ENCODE data around the gene ANXA2R.

ANXA2R gene

DNA sequence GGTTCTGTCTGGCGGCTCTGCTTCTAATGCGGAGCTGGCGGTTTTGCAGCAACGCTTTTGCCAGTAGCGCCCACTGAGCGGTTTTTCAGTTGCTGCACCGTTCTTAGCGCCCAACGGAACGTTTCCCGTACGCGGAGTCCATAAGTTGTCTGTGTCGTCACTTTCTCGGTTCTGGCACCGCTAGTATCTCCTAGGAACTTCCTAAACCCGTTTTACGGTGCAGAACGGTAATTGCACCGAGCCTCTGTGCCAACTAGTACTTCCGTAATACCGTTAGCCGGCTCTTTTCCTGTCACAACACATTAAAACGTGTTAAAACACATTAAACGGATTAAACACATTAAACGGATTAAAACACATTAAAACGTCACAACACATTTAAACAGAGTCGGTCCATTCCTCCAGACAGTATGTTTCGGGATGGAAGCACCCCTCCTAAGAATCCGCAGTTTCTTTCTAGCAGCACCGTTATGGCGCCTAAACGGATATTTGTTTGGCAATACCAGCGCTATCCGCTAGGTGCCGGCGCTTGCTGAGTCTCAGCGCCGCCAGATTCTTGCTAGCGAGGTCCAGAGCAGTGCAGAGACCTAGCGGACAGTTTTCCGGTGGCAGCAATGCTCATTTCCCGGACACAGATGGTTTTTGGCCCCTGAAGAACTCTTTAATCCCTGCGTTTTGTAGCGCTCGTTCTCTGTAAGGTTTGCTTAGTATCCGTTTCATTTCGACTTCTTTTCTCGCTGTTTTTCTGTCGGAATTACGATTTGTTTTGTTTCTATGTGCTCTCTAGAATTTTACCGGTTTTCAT lies 45.4 kb downstream of the ANXA2R start:
- peaks cover 6% of the 10 kb centered on the region for H3K79me1 ChIP-seq (replicated peaks; ENCODE audit: low read length, poor library complexity, severe bottlenecking)
- H3K4me3 ChIP-seq (ENCODE audit: insufficient read depth in 1 of 2, low read depth in 1 of 2, low read length in 2 of 2) = peak overlapping the region; percentile 52 to 86
- peak overlapping the region; percentile 58 for H3K4me2 ChIP-seq (ENCODE audit: low read length, poor library complexity, severe bottlenecking)
- no peak overlapping the region for H4K8ac ChIP-seq (ENCODE audit: low read length)
- H3K4me1 ChIP-seq (ENCODE audit: control insufficient read depth, insufficient read depth, low read depth, low read length) = peaks cover 10% of the 10 kb centered on the region
- H3K4ac ChIP-seq (ENCODE audit: low read depth in 1 of 2, low read length in 2 of 2) = peak overlapping the region in 1 of 2 experiments; percentile 37
- H3K36me3 ChIP-seq (ENCODE audit: control insufficient read depth in 1 of 2, insufficient read depth in 2 of 2, low read depth in 1 of 2, low read length in 2 of 2) = peaks cover 0 to 10% of the 10 kb centered on the region in 2 experiments
- no peak overlapping the region for H2AK5ac ChIP-seq (ENCODE audit: low read length, severe bottlenecking)
- no peak overlapping the region for H2BK120ac ChIP-seq (ENCODE audit: low read depth, low read length)
- peak; percentile 81 for DNase-seq
- H2BK5ac ChIP-seq (ENCODE audit: low read depth, low read length, poor library complexity, severe bottlenecking) = no peak overlapping the region
- H2BK12ac ChIP-seq (ENCODE audit: low read length in 2 of 2) = peak overlapping the region in 1 of 2 experiments; percentile 39
- peak overlapping the region; percentile 88 for H3K27ac ChIP-seq (ENCODE audit: low read length, poor library complexity, severe bottlenecking)
- H3K14ac ChIP-seq (ENCODE audit: low read length in 2 of 2) = no peak overlapping the region
- peak overlapping the region; percentile 98 for H3K9ac ChIP-seq (ENCODE audit: low read length)
- no peak overlapping the region for H3K23ac ChIP-seq (ENCODE audit: low read length in 2 of 2)
- H3K18ac ChIP-seq (ENCODE audit: low read depth in 1 of 2, low read length in 2 of 2) = peak overlapping the region in 1 of 2 experiments; percentile 66
- H3K27me3 ChIP-seq (ENCODE audit: control insufficient read depth in 1 of 2, insufficient read depth in 1 of 2, low read length in 2 of 2) = no peaks in the 10 kb centered on the region
- peaks cover 5% of the 10 kb centered on the region for H3K9me3 ChIP-seq (ENCODE audit: control insufficient read depth, low read length)
- 64% methylated on average over 52 of the region's 52 CpGs for WGBS
- H2AFZ ChIP-seq (ENCODE audit: low read depth, low read length) = no peak overlapping the region
- no peak overlapping the region for H4K91ac ChIP-seq (ENCODE audit: low read length)
- peak overlapping the region; percentile 60 for H2BK15ac ChIP-seq (ENCODE audit: low read depth, poor library complexity, severe bottlenecking)

DNA sequence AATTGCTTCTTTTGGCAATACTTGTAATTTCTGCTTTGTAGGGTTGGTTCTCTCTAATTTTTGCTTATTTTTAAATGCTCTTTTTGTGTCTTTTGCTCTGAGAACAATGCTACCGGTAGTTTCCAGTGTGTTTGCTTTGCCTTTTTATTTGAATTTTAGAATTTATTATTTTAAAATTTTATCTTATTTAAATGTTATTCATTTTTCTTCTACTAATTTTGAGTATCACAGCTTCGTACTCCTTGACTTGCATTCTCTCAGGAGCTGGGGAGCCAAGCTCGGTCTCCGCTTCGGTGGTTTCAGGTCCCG lies 45.9 kb downstream of the ANXA2R start:
- no peak overlapping the region for H2AFZ ChIP-seq (ENCODE audit: low read depth, low read length)
- peak overlapping the region; percentile 60 for H2BK15ac ChIP-seq (ENCODE audit: low read depth, poor library complexity, severe bottlenecking)
- peaks cover 0 to 10% of the 10 kb centered on the region in 2 experiments for H3K36me3 ChIP-seq (ENCODE audit: control insufficient read depth in 1 of 2, insufficient read depth in 2 of 2, low read depth in 1 of 2, low read length in 2 of 2)
- peaks cover 6% of the 10 kb centered on the region for H3K79me1 ChIP-seq (replicated peaks; ENCODE audit: low read length, poor library complexity, severe bottlenecking)
- no peak overlapping the region for H4K91ac ChIP-seq (ENCODE audit: low read length)
- H2AK5ac ChIP-seq (ENCODE audit: low read length, severe bottlenecking) = no peak overlapping the region
- H2BK120ac ChIP-seq (ENCODE audit: low read depth, low read length) = no peak overlapping the region
- no peak overlapping the region for H3K18ac ChIP-seq (ENCODE audit: low read depth in 1 of 2, low read length in 2 of 2)
- no peak for DNase-seq
- peaks cover 5% of the 10 kb centered on the region for H3K9me3 ChIP-seq (ENCODE audit: control insufficient read depth, low read length)
- H3K4me1 ChIP-seq (ENCODE audit: control insufficient read depth, insufficient read depth, low read depth, low read length) = peaks cover 10% of the 10 kb centered on the region
- H3K27ac ChIP-seq (ENCODE audit: low read length, poor library complexity, severe bottlenecking) = peak overlapping the region; percentile 88
- peak overlapping the region; percentile 98 for H3K9ac ChIP-seq (ENCODE audit: low read length)
- WGBS = 72% methylated on average over 5 of the region's 6 CpGs
- H2BK12ac ChIP-seq (ENCODE audit: low read length in 2 of 2) = no peak overlapping the region
- H3K27me3 ChIP-seq (ENCODE audit: control insufficient read depth in 1 of 2, insufficient read depth in 1 of 2, low read length in 2 of 2) = no peaks in the 10 kb centered on the region
- H3K23ac ChIP-seq (ENCODE audit: low read length in 2 of 2) = no peak overlapping the region
- H2BK5ac ChIP-seq (ENCODE audit: low read depth, low read length, poor library complexity, severe bottlenecking) = no peak overlapping the region
- H3K14ac ChIP-seq (ENCODE audit: low read length in 2 of 2) = no peak overlapping the region
- H4K8ac ChIP-seq (ENCODE audit: low read length) = no peak overlapping the region
- H3K4me2 ChIP-seq (ENCODE audit: low read length, poor library complexity, severe bottlenecking) = peak overlapping the region; percentile 58
- H3K4ac ChIP-seq (ENCODE audit: low read depth in 1 of 2, low read length in 2 of 2) = peak overlapping the region in 1 of 2 experiments; percentile 37
- H3K4me3 ChIP-seq (ENCODE audit: insufficient read depth in 1 of 2, low read depth in 1 of 2, low read length in 2 of 2) = peak overlapping the region; percentile 52 to 86

DNA sequence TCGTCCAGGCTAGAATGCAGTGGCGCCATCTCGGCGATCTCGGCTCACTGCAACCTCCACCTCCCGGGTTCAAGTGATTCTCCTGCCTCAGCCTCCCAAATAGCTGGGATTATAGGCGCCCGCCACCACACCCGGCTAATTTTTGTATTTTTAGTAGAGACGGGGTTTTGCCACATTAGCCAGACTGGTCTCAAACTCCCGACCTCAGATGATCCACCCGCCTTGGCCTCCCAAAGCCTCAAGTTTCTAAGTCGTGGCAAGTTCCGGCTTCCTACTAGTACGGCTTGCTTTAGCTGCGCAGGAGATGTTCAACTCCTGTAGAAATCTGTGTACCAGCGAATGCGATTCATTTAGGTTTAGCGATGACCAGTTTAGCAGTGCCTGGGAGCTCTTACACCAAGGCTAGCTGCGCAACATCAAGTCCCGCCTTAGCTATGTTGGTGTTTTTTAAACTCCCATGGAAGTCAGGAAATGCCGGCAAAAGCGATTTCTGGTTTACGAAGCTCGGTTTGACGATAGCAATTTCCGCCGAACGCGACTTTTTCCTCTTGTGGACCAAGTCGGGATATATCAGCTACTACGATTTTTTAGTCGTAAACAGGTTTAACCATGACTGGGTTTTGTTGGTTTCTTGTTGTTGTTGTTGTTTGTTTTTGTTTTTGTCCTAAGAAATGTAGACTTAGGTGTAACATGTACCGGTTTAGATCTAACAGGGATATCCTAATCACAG lies 46.4 kb downstream of the ANXA2R start:
- Histone ChIP-seq H2AK5ac (ENCODE audit: low read length, severe bottlenecking) (no peak overlapping the region), H4K8ac (ENCODE audit: low read length) (no peak overlapping the region), H2BK12ac (ENCODE audit: low read length in 2 of 2) (peak overlapping the region in 1 of 2 experiments; percentile 42), H2AFZ (ENCODE audit: low read depth, low read length) (no peak overlapping the region), H4K91ac (ENCODE audit: low read length) (no peak overlapping the region), H2BK15ac (ENCODE audit: low read depth, poor library complexity, severe bottlenecking) (no peak overlapping the region), H3K23ac (ENCODE audit: low read length in 2 of 2) (no peak overlapping the region), H3K27me3 (ENCODE audit: control insufficient read depth in 1 of 2, insufficient read depth in 1 of 2, low read length in 2 of 2) (no peaks in the 10 kb centered on the region), H3K27ac (ENCODE audit: low read length, poor library complexity, severe bottlenecking) (peak overlapping the region; percentile 5), H3K4me3 (ENCODE audit: insufficient read depth in 1 of 2, low read depth in 1 of 2, low read length in 2 of 2) (peak overlapping the region in 1 of 2 experiments; percentile 86), H3K4me2 (ENCODE audit: low read length, poor library complexity, severe bottlenecking) (no peak overlapping the region), H3K9ac (ENCODE audit: low read length) (peak overlapping the region; percentile 98), H3K18ac (ENCODE audit: low read depth in 1 of 2, low read length in 2 of 2) (peak overlapping the region; percentile 16 to 45), H3K9me3 (ENCODE audit: control insufficient read depth, low read length) (peaks cover 5% of the 10 kb centered on the region), H3K79me1 (replicated peaks; ENCODE audit: low read length, poor library complexity, severe bottlenecking) (peaks cover 6% of the 10 kb centered on the region), H3K4ac (ENCODE audit: low read depth in 1 of 2, low read length in 2 of 2) (peak overlapping the region; percentile 54 to 58), H2BK5ac (ENCODE audit: low read depth, low read length, poor library complexity, severe bottlenecking) (no peak overlapping the region), H3K14ac (ENCODE audit: low read length in 2 of 2) (no peak overlapping the region), H2BK120ac (ENCODE audit: low read depth, low read length) (peak overlapping the region; percentile 43), H3K4me1 (ENCODE audit: control insufficient read depth, insufficient read depth, low read depth, low read length) (peaks cover 10% of the 10 kb centered on the region), H3K36me3 (ENCODE audit: control insufficient read depth in 1 of 2, insufficient read depth in 2 of 2, low read depth in 1 of 2, low read length in 2 of 2) (peaks cover 0 to 10% of the 10 kb centered on the region in 2 experiments)
- 73% methylated on average over 33 of the region's 34 CpGs for WGBS
- peak; percentile 63 for DNase-seq
